Fibroblast of skin of right biceps (primary cell): ENCODE measurements around the gene PDXK.

ENCODE experiments used
- DNase-seq: peaks from one replicate; pipeline ENCODE4 v3.0.0-alpha.2; 2013

Gene PDXK

DNA sequence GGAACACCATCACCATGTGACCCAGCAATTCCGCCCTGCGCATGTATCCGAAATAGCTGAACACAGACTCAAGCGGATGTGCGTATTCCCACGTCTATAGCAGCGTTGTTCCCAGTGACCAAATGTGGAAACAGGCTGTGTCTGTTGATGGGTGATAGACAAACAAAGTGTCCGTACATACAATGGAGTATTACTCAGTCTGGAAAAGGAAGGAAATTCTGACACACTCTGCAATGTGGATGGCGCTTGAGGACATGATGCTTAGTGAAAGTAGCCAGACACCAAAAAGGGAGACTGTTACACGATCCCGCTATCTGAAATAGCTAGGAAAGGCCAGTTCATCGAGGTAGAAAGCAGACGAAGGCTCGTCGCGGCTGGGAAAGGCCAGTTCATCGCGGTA lies 25.8 kb downstream of the PDXK start:
- DNase-seq: no peak

DNA sequence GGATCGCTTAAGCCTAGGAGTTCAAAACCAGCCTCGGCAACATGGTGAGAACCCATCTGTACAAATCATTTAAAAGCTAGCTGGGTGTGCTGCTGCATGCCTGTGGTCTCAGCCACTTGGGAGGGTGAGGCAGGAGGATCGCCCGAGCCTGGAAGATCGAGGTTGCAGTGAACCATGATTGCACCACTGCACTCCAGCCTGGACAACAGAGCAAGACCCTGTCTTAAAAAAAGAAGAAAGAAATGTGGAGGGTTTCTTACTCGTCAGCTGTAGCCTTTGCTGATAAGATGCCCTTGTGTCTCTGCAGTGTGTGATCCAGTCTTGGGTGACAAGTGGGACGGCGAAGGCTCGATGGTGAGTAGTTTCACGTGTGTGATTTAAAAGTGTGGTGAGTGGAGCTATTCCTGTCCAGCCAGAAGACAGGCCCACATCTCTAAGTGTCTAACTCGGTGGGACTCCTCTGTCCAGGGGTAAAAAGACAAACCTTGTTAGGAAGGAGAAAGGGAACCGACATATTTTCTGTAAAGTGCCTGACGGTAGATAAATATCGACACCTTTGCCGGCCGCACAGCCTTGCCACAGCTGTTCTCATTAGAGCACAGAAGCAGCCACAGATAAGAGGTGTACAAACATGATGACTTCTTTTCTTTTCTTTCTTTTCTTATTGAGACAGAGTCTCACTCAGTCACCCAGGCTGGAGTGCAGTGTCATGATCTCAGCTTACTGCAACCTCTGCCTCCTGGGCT lies 27.0 kb downstream of the PDXK start:
- no peak for DNase-seq

DNA sequence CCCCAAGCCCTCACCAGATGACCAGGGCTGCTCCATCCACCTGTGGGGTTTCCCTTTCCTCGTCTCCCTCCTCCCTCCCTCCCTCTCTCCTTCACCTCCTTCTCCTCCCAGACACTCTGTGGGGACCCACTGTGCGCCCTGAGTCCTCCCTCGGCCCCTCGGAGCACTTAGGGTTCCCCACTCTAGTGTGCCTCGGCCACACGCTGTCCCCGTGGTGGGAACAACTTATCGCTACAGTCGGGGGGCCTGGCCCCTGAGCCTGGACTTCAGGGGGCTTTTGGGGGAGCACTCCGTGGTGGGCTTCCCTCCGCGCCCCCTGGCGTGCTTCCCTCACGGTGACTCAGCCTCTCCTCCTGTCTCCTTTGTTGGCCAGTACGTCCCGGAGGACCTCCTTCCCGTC lies 29.7 kb downstream of the PDXK start:
- no peak for DNase-seq

DNA sequence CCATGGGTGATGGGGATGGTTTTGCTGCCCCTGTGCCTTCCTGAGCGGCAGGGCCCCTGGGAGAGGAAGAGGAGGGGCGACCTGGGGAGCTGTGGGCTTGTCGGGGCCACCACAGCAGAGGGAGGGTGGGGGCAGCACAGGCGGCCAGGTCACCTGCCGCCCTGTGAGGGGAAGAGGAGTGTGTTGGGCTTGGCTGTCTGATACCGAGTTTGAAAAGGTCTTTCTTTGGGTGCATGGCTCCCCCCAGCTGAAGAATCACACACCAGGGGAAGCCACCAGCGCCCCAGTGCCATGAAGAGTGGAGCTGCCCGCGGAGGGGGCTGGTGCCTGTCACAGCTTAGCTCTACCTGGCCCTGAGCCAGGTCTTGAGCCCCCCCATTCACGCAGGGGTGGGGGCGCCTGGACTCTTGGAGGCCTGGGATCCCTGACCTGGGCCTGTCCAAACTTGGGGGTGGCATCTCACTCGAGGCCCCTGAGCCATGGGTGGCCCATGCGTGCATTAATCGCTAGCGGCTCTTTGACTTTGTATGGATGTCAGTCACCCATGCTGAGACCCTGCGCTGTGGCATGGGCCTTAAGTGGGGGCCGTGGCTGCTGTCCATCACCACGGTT lies 30.8 kb downstream of the PDXK start:
- DNase-seq: no peak

DNA sequence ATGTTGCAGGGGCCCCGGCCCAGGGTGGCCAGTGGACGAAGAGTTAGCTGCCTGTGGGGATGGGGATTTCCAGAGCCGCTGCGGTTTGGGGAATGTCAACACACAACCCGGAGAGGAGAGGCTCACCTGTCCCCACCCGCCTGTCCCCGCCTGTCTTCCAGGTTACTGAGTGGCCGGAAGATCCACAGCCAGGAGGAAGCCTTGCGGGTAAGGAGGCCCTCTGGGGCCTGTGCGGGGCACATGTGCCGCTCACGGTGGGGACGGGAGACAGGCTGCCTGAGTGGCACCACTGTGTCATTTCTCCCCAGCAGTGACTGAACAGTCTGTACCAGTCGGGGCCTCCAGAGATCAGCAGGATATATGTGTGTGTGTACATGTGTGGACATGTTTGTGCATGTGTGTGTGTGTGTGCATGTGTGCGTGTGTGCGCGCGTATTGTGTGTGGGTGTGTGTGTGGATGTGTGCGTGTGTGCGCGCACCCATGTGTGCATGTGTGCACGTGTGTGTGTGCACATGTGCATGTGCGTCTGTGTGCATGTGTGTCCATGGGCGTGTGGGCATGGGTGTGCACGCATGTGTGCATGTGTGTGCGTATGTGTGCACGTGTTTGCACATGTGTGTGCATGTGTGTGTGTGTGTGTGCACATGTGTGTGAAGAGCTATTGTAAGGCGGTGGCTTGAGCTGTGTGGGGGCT lies 31.6 kb downstream of the PDXK start:
- no peak for DNase-seq

DNA sequence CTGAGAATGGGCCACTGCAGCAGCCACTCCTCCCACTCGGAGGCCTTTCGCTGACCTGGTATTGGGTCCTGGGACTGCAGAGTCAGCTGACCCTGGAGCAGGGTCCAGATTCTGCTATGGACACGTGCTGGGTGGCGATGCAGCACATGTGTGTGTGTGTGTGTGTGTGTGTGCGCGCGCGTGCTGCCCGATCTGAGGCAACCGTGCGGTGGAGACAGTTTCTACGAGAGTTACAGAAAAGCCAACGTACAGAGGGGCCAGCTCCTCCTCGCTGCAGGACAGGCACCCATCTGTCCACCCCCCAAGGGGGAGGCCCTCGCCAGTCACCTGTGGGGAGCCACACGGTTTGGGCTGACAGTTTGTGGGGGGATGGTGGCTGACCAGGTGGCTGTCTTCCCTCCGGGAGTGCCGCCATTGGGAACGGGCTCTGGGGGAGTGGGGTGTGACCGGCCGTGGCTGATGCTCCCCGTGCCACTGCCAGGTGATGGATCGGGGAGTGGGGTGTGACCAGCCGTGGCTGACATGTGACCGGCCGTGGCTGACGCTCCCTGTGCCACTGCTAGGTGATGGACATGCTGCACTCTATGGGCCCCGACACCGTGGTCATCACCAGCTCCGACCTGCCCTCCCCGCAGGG lies 33.1 kb downstream of the PDXK start:
- DNase-seq: no peak

DNA sequence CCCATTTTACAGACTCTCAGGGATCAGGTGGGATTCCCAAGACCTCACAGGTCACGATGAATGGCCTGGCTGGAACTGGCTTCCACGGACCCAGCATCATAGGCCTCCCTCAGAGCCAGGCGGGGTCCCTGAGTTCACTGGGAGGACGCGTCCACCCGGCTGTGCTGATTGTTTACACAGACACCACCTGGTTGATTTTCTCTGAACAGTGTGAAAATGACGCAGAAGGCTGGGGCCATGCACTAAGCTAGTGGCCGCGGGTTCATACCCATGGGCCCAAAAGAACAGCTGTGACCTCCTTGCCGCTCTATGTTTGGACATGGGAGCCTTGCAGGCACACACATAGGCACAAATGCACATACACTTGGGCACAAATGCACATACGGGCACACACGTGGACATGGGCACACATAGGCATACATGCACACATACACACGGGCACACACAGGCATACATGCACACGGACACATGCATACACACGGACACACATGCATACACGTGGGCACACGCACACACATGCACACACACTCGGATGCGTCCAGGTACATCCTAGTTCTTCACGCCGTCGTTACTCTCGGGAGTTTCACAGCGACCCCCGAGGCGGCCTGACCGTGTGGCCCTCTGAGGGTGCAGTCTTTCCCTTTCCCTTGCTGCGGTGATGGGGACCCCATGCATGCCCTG lies 34.0 kb downstream of the PDXK start:
- no peak for DNase-seq

DNA sequence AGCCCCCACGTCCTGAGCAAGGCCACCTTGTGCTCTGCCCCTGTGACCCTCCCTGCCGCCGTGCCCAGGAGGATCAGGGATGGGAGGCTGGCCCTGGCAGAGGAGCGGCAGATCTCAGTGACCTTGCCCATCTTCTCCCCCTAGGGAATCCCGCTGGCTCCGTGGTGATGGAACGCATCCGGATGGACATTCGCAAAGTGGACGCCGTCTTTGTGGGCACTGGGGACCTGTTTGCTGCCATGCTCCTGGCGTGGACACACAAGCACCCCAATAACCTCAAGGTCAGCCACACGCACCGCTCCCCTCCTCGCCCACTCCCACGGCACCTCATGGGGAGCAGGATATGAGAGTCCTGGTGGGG lies 34.5 kb downstream of the PDXK start:
- DNase-seq: no peak

DNA sequence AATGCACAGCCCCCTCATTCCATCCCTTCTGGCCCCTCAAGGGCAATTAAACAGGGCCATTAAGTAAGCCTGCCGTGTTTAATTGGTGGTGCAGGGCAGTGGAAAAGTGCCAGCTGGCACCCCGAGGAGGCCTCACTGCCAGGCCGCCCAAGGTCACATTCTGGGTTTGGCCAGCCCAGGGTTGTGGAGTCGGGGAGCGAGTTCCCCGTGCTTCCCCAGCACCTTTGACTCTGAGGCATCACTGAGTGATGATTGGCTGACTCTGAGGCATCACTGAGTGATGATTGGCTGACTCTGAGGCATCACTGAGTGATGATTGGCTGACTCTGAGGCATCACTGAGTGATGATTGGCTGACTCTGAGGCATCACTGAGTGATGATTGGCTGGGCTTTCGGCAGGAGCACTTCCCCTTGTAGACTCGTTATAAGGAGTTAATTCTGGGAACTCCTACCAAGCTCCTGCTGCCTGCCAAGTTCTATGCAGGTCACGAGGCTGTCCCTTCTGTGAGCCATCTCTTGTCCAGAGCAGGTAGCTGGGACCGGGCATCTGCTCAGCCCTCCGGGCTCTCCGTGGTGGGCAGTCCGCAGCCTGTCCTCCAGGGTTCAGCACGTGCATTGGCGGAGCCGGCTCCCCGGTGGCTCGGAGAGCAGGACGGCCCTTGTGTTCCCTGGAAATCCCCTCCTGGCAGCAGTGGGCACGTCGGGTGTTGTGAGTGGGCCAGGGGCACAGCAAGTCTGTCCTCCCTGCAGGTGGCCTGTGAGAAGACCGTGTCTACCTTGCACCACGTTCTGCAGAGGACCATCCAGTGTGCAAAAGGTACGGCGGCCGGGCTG lies 36.2 kb downstream of the PDXK start:
- DNase-seq: no peak

DNA sequence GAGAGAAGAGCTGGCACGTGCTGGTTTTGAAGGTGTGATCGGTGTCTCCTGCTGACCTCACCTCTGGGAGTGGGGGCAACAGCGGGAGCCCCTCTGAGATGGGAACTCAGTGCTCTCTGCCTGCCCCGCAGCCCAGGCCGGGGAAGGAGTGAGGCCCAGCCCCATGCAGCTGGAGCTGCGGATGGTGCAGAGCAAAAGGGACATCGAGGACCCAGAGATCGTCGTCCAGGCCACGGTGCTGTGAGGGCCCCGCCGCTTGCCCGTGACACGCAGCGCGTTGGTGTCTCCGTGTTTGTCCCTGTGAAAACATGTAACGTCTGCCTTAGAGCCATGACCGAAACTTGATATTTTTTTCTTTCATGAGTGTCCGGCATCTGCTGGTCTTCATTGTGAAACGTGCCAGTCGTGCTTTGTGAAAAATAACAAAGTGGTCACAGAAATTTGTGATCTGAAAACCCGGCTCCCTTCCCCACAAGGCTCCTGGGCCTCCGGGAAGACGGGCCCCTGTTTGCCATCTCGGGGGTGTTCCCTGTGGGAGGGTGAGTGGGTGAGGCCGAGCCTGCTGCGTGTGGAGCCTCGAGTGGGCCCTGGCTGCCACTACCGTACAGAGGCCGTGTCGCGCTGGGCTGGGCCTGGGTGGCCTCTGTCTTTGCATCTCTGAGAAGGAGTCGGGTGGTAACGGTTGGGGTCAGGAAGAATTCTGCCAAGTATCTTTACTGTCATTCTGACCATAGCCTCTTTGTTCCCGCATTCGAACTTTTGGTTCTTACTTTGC lies 37.1 kb downstream of the PDXK start:
- DNase-seq: no peak

DNA sequence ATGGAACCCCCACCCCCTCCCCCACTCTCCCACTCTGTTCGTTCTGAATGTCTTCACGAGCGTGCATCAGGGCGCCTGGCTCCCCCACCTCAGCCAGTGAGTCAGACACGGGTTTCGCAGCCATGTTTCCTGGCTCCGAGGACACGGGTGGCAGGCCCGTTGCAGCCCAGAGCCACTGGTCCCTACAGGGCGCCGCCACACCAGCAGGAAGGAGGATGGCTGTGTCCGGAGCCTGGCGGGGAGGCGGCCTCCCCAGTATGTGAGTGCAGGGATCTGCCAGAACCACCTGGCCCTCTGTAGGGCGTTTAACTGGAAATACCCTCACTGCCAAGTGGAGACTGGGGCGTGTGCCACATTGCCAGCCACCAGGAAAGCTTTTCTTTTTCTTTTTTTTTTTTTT lies 38.7 kb downstream of the PDXK start:
- DNase-seq: no peak

DNA sequence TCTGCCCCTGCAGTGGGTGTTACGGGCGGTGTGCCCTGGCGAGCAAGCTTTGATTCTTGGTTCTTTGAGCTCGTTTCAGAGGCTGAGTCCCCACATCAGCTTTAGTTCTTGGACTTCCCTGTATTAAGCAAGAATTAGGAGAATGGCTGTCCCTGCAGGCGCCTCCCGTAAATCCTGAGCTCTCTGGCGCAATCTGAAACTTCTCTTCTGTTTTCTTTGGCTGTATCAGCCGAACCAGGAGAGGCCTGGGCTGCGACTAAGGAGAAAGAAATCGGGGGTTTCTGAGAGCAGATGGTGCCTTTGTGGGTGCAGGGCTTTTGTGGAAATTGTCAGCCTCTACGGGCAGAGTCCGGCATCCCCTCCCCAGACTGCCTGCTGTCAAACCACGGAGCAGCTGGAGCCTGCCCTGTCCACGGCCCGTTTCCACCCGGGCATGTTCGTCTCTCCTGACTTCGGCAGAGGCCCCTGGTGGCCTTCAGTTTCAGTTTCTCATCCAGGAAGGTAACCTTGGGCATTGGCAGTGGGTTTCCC lies 39.2 kb downstream of the PDXK start:
- peak; percentile 39 for DNase-seq

DNA sequence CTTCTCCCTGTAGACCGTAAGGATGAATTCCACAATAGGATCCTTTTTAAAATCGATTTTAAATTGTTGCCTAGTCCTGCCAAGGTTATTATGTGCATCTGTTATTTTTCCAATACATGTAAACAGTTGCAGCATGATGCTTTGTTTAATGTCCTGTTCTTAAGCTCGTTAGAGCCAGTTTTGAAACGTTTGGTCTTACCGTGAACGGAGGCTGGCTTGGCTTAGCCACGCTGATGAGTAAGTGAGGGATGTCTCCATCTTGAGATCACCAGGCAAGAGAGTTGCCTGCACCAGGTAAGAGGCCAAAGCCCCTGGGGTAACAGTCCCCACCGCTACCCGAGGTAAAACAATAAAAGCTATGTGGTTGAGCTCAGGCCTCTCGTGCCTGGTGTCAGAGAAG lies 39.9 kb downstream of the PDXK start:
- no peak for DNase-seq

DNA sequence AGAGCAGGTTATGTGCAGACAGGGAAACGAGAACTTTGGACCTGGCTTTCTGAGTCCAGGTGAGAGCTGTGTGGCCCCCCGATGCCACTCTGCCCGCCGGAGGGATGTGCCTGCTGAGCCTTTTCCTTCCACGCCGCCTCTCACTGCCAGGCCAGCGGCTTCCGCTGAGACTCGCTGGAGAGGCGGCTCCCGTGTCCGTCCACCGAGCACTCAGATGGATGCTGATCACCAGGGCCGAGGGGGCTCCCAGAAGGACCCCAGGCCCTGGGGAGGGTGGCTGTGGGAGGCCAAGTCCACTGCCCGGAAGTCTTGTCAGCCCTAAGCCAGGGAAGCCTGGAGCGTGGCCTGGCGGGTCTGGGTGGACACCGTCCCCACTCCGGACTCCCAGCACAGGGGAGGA lies 40.7 kb downstream of the PDXK start:
- no peak for DNase-seq

DNA sequence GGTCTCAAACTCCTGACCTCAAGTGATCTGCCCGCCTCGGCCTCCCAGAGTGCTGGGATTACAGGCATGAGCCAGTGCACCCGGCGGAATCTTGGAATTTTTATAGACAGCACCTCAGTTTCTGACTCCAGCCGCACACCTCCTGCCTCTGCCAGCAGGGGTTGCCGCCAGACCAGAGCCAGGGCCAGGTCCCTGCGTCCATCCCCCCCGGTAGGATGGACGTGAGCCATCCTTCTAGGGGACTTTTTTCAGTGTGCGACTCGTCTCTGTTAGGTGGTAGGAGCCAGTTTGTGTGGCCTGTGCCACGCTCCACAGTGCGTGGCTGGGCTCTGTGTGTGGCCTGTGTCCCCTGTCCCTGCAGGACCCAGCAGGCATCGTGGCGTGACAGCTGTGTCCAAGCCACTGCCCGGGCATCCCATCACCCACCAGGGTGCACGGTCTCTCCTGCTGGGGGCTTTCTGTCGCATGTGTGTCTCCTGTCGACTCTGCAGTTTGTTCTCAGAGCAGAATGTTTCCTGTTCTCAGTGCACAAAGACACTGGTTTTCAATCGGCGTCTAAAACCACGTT lies 41.5 kb downstream of the PDXK start:
- DNase-seq: no peak

DNA sequence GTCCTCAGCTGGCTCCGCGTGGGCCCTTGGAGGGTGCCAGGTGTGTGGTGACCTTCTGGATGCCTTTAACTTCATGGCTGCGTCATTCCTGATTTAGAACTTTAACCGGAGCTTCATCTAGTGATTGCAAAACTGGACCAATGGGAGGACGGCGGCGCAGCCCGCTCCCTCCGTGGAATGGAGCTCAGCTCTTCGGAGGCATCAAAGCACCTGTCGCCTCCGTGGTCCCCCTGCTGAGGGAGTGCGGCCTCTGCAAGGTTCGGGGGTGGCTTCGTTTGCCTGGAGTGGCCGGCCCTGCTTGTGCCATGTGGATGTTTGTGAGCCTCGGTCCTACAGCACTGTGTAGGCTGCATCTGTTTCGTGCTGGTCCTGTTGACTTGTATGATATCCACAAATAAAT lies 43.0 kb downstream of the PDXK start:
- no peak for DNase-seq

DNA sequence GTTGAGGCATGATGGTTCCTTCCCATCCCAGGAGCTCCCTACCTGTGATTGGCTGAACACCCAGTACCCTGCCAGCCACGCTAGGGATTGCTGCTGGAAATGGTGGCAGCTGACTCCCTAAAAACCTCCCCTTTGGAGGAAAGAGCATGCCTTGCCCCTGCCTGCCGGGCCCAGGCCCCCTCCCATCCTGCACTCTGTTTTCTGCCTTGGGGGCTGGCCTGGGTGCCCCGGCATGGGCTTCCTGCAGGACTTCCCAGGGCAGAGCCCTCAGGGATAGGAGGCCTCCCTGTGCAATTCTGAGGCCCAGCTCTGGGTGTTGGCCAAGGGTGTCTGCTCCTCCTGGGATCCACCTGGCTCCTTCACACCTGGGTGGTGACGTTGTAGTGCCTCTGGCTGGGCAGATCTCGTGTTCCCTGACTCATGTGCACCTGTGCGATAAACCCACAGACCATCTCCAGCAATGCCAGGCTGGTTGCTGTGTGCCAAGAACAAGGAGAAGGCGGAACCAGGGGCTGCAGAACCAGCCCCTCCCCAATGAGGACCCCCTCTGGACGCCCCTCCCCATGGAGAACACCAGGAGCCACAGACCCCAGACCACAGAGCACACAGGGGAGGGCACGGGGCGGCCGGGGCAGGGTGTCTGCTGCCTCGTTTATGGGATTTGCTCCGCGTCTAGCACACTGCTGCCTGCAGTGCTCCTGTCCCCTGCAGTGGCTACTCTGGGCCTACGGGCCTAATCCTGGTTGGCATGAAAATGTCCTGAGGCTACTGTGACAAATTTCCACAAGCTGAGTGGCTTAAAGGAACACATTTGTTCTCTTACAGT lies 43.6 kb downstream of the PDXK start:
- no peak for DNase-seq

DNA sequence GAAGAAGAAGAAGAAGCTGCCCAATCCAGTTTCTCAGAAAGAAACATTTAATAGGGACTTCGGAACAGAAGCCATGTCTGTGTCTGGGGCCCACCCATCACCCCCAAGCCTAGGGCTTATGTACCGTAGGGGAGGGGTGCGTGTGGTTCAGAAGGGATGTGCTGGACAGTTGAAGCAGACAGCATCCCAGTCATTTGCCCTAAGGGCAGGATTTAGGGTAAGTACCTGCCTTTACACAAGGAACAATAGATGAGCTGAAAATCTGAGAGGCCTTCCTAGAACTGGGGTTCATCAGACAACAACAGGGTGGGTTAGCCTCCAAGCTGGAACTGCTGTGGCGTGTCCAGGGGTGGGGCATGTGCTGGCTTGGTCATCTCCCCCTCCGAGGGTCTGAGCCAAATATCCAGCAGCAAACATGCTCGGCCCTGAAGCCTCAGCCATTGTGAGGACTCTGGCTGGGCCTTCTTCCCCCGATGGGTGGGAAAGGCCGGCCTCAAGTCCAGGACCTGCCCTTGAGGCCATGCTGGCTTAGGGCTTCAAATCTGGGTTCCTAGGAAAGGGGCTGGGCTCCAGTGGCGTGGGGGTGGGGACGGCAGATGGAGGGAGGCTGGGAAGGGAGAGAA lies 45.1 kb downstream of the PDXK start:
- no peak for DNase-seq
